Duodenal mucosa (tissue), 2 donors: ENCODE results near the gene TFCP2.

ENCODE experiments used
- H3K27ac ChIP-seq: one replicate; pipeline ENCODE4 v1.7.0; 2013; ENCODE audit warnings: low read depth, low read length
- H3K27me3 ChIP-seq, 2 donors: one replicate each; pipeline ENCODE4 v1.7.0; 2013; ENCODE audit warnings: low read length in 2 of 2, control low read depth in 1 of 2; ENCODE audit not compliant: insufficient read depth in 2 of 2, control insufficient read depth in 1 of 2
- H3K36me3 ChIP-seq, 2 donors: one replicate each; pipeline ENCODE4 v1.7.0; 2013; ENCODE audit warnings: low read length in 2 of 2, control low read depth in 1 of 2; ENCODE audit not compliant: insufficient read depth in 2 of 2, control insufficient read depth in 1 of 2
- H3K4me1 ChIP-seq, 2 donors: one replicate each; pipeline ENCODE4 v1.7.0; 2013; ENCODE audit warnings: low read length in 2 of 2, control low read depth in 1 of 2; ENCODE audit not compliant: insufficient read depth in 2 of 2, control insufficient read depth in 1 of 2
- H3K4me3 ChIP-seq, 2 donors: one replicate each; pipeline ENCODE4 v1.7.0; 2013; ENCODE audit warnings: low read length in 2 of 2, low read depth in 1 of 2
- H3K9ac ChIP-seq, 2 donors: one replicate each; pipeline ENCODE4 v1.7.0; 2013; ENCODE audit warnings: low read length in 2 of 2, low read depth in 1 of 2
- H3K9me3 ChIP-seq, 2 donors: one replicate each; pipeline ENCODE4 v1.7.0; 2013; ENCODE audit warnings: low read length in 2 of 2, control low read depth in 1 of 2; ENCODE audit not compliant: control insufficient read depth in 1 of 2

Gene TFCP2

GRCh38 chr12:51126297-51126696 lies 46.6 kb downstream of the TFCP2 start:
- Histone ChIP-seq H3K4me1 (no peaks in the 10 kb centered on the region), H3K27me3 (no peaks in the 10 kb centered on the region), H3K27ac (no peak overlapping the region), H3K9ac (no peak overlapping the region), H3K36me3 (peaks cover 0 to 9% of the 10 kb centered on the region in 2 donors), H3K4me3 (no peak overlapping the region), H3K9me3 (no peaks in the 10 kb centered on the region)

- Histone ChIP-seq H3K4me1 (no peaks in the 10 kb centered on the region), H3K9me3 (no peaks in the 10 kb centered on the region), H3K9ac (no peak overlapping the region), H3K4me3 (no peak overlapping the region), H3K27ac (no peak overlapping the region), H3K27me3 (no peaks in the 10 kb centered on the region), H3K36me3 (peaks cover 0 to 9% of the 10 kb centered on the region in 2 donors)
Observed at GRCh38 chr12:51124504-51124903, 48.4 kb downstream of the TFCP2 start.

- no peak overlapping the region for H3K27ac ChIP-seq
- H3K36me3 ChIP-seq = peaks cover 3 to 9% of the 10 kb centered on the region in 2 donors
- H3K9me3 ChIP-seq = no peaks in the 10 kb centered on the region
- no peak overlapping the region for H3K9ac ChIP-seq
- no peaks in the 10 kb centered on the region for H3K27me3 ChIP-seq
- H3K4me1 ChIP-seq = no peaks in the 10 kb centered on the region
- H3K4me3 ChIP-seq = no peak overlapping the region
Observed at GRCh38 chr12:51122844-51123243, 50.1 kb downstream of the TFCP2 start.

- Histone ChIP-seq H3K27me3 (no peaks in the 10 kb centered on the region), H3K4me1 (no peaks in the 10 kb centered on the region), H3K9me3 (no peaks in the 10 kb centered on the region), H3K4me3 (no peak overlapping the region), H3K9ac (no peak overlapping the region), H3K36me3 (peaks cover 8 to 18% of the 10 kb centered on the region in 2 donors), H3K27ac (no peak overlapping the region)
Observed at GRCh38 chr12:51118706-51119105, 54.2 kb downstream of the TFCP2 start.

GRCh38 chr12:51115533-51115932 lies 57.4 kb downstream of the TFCP2 start:
- H3K4me1 ChIP-seq = no peaks in the 10 kb centered on the region
- peaks cover 13 to 41% of the 10 kb centered on the region in 2 donors for H3K36me3 ChIP-seq
- no peaks in the 10 kb centered on the region for H3K9me3 ChIP-seq

GRCh38 chr12:51108136-51108535 lies 64.8 kb downstream of the TFCP2 start:
- no peak overlapping the region for H3K27ac ChIP-seq
- H3K4me3 ChIP-seq = no peak overlapping the region
- H3K9ac ChIP-seq = no peak overlapping the region
- peaks cover 24 to 68% of the 10 kb centered on the region in 2 donors for H3K36me3 ChIP-seq
- H3K4me1 ChIP-seq = no peaks in the 10 kb centered on the region
- H3K9me3 ChIP-seq = no peaks in the 10 kb centered on the region
- no peaks in the 10 kb centered on the region for H3K27me3 ChIP-seq

More at GRCh38 chr12:51115533-51115932, 57.4 kb downstream of the TFCP2 start:
- Histone ChIP-seq H3K27me3 (no peaks in the 10 kb centered on the region), H3K4me3 (no peak overlapping the region), H3K9ac (no peak overlapping the region), H3K27ac (no peak overlapping the region)

- H3K36me3 ChIP-seq = peaks cover 21 to 63% of the 10 kb centered on the region in 2 donors
Observed at GRCh38 chr12:51103977-51104376, 69.0 kb downstream of the TFCP2 start.

GRCh38 chr12:51098611-51099010 lies 74.3 kb downstream of the TFCP2 start:
- H3K4me1 ChIP-seq = no peaks in the 10 kb centered on the region
- no peak overlapping the region for H3K27ac ChIP-seq
- H3K9ac ChIP-seq = no peak overlapping the region
- H3K9me3 ChIP-seq = no peaks in the 10 kb centered on the region
- peaks cover 31 to 71% of the 10 kb centered on the region in 2 donors for H3K36me3 ChIP-seq
- H3K4me3 ChIP-seq = no peak overlapping the region
- no peaks in the 10 kb centered on the region for H3K27me3 ChIP-seq

More at GRCh38 chr12:51103977-51104376, 69.0 kb downstream of the TFCP2 start:
- H3K4me1 ChIP-seq = no peaks in the 10 kb centered on the region
- no peak overlapping the region for H3K27ac ChIP-seq
- H3K9me3 ChIP-seq = no peaks in the 10 kb centered on the region
- H3K27me3 ChIP-seq = no peaks in the 10 kb centered on the region
- no peak overlapping the region for H3K4me3 ChIP-seq
- no peak overlapping the region for H3K9ac ChIP-seq

GRCh38 chr12:51090705-51091229 lies 82.2 kb downstream of the TFCP2 start:
- H3K9ac ChIP-seq = no peak overlapping the region
- no peak overlapping the region for H3K4me3 ChIP-seq
- H3K9me3 ChIP-seq = no peaks in the 10 kb centered on the region
- no peaks in the 10 kb centered on the region for H3K4me1 ChIP-seq
- peaks cover 9 to 21% of the 10 kb centered on the region in 2 donors for H3K36me3 ChIP-seq
- no peak overlapping the region for H3K27ac ChIP-seq
- no peaks in the 10 kb centered on the region for H3K27me3 ChIP-seq

GRCh38 chr12:51087818-51088217 lies 85.1 kb downstream of the TFCP2 start:
- no peak overlapping the region for H3K9ac ChIP-seq
- no peak overlapping the region for H3K4me3 ChIP-seq
- no peaks in the 10 kb centered on the region for H3K27me3 ChIP-seq
- H3K4me1 ChIP-seq = peaks cover 0 to 1% of the 10 kb centered on the region in 2 donors
- H3K9me3 ChIP-seq = no peaks in the 10 kb centered on the region
- H3K27ac ChIP-seq = no peak overlapping the region
- no peaks in the 10 kb centered on the region for H3K36me3 ChIP-seq

- Histone ChIP-seq H3K9me3 (no peaks in the 10 kb centered on the region), H3K4me3 (no peak overlapping the region), H3K4me1 (peaks cover 5 to 10% of the 10 kb centered on the region in 2 donors), H3K27me3 (no peaks in the 10 kb centered on the region), H3K9ac (no peak overlapping the region), H3K36me3 (no peaks in the 10 kb centered on the region), H3K27ac (no peak overlapping the region)
Observed at GRCh38 chr12:51086933-51087332, 86.0 kb downstream of the TFCP2 start.
